ENCODE results near the gene GPX4. TPM values are rescaled to one million over a fixed set of nuclear protein-coding genes. Genes with fewer than 3 reads are reported as not detected.
A peak's percentile ranks its signal among the peaks of the same experiment; 100 is the strongest.

Gene GPX4
- total and polyA plus RNA-seq, 2 of the 13 experiments (the other 11 are each of a cell fraction or from before 2014, with no cell fraction given) = 535 to 613 TPM

DNA sequence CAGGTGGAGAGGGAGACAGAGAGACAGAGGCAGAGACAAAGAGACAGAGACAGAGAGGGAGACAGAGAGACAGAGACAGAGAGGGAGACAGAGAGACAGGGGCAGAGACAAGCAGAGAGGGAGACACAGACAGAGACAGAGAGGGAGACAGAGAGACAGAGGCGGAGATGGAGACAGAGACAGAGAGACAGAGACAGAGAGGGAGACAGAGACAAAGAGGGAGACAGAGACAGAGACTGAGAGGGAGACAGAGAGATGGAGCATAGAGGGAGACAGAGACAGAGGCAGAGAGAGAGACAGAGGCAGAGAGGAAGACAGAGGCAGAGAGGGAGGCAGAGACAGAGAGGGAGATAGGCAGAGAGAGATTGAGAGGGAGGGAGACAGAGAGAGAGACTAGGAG, 40.9 kb downstream of the GPX4 start:
- no peak for FAIRE-seq
- WGBS (ENCODE audit: low lambda C conversion rate) = 100% methylated on average over 1 of the region's 1 CpG
- CTCF ChIA-PET (ENCODE audit: low intra/inter-chr PET ratio, low total read pairs) = no interaction called here

DNA sequence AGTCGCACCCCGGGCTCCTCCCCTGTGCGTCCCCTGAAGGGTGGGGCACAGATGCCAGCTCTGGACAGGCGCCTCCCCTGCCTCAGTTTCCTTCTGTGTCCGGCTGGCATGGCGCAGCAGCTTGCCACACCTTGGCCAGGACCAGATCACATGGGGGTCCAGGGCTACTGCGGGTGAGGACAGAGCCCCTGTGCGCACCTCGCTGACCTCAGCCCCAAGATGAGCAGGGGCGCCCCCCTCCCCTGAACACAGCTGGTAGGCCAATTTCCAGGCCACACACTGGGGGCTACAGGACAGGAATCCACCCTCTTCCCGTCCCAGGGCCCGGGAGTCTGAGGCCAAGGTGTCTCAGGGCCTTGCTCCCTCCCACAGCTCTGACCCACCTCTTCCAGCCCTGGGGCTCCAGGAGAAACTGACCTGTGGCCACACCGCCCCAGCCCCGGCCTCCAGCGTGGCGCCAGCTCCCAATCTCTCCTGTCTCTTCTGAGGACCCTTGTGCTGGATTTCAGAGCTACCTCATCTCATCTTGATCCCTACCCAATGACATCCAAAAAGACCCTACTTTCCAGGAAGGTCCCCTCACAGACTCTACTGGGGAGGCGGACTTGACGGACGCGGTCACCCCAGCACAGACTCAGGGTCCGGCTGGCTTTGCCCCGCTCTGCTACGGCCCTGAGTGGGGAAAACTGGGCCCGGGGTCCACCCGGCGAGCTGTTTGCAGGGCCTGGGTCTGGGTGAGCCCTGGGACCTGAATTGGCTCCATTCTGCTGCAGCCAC, 42.0 kb downstream of the GPX4 start:
- Histone ChIP-seq H4K20me1 (ENCODE audit: insufficient read depth, low read length) (no peaks in the 10 kb centered on the region), H3K9ac (ENCODE audit: insufficient read depth, low read depth, low read length) (no peak overlapping the region), H2AFZ (ENCODE audit: low read length) (no peak overlapping the region), H3K27ac (ENCODE audit: extremely low read length, insufficient read depth, low read length) (no peak overlapping the region), H3K27me3 (ENCODE audit: control insufficient read depth in 1 of 2, insufficient read depth in 2 of 2, low read length in 2 of 2) (no peaks in the 10 kb centered on the region; a peak in 1 of 5 replicates), H3K9me3 (ENCODE audit: low read length) (no peaks in the 10 kb centered on the region), H3K4me2 (ENCODE audit: low read depth, low read length) (no peak overlapping the region), H3K36me3 (replicated peaks in 1 of 2; ENCODE audit: control insufficient read depth in 1 of 2, insufficient read depth in 2 of 2, low read length in 2 of 2) (peaks cover 11% of the 10 kb centered on the region in 2 experiments; a peak in 4 of 5 replicates), H3K79me2 (ENCODE audit: insufficient read depth, low read length) (no peaks in the 10 kb centered on the region), H3K4me1 (ENCODE audit: insufficient read depth, low read length) (no peaks in the 10 kb centered on the region), H3K4me3 (replicated peaks in 1 of 3; ENCODE audit: insufficient read depth in 1 of 3, low read depth in 2 of 3, low read length in 3 of 3) (no peak overlapping the region)
- intact Hi-C loops (cut with micrococcal nuclease; ENCODE audit: unreplicated experiment) (no loop called here), in situ Hi-C loops (cut with HindIII; ENCODE audit: extremely low pct_ligation_motif_present, low pct_unique_long_range_greater_than_20kb) (no loop called here)
- no peak for FAIRE-seq
- CTCF ChIA-PET (ENCODE audit: low intra/inter-chr PET ratio, low total read pairs) = no interaction called here
- TF ChIP-seq AGO2 (optimal IDR thresholded peaks at IDR 0.05; ENCODE audit: low read depth, low read length) = peak; percentile 16
- TF ChIP-seq, protein P1, sequence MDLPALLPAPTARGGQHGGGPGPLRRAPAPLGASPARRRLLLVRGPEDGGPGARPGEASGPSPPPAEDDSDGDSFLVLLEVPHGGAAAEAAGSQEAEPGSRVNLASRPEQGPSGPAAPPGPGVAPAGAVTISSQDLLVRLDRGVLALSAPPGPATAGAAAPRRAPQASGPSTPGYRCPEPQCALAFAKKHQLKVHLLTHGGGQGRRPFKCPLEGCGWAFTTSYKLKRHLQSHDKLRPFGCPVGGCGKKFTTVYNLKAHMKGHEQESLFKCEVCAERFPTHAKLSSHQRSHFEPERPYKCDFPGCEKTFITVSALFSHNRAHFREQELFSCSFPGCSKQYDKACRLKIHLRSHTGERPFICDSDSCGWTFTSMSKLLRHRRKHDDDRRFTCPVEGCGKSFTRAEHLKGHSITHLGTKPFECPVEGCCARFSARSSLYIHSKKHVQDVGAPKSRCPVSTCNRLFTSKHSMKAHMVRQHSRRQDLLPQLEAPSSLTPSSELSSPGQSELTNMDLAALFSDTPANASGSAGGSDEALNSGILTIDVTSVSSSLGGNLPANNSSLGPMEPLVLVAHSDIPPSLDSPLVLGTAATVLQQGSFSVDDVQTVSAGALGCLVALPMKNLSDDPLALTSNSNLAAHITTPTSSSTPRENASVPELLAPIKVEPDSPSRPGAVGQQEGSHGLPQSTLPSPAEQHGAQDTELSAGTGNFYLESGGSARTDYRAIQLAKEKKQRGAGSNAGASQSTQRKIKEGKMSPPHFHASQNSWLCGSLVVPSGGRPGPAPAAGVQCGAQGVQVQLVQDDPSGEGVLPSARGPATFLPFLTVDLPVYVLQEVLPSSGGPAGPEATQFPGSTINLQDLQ (CRISPR knock-in tag; IDR thresholded peaks at IDR 0.05) = no peak
- BruUV-seq (replicated peaks) = no TSS peak
- WGBS (ENCODE audit: low lambda C conversion rate) = 98% methylated on average over 14 of the region's 26 CpGs
- POLR2A ChIA-PET = no interaction called here
- DNase-seq (ENCODE audit: low spot score) = no peak
- ATAC-seq = no peak

More for the DNA sequence above, 40.9 kb downstream of the GPX4 start:
- in situ Hi-C loops (cut with HindIII; ENCODE audit: extremely low pct_ligation_motif_present, low pct_unique_long_range_greater_than_20kb) (no loop called here), intact Hi-C loops (cut with micrococcal nuclease; ENCODE audit: unreplicated experiment) (no loop called here)
- ATAC-seq = no peak
- TF ChIP-seq RAD51 (IDR thresholded peaks at IDR 0.05; ENCODE audit: borderline replicate concordance) (0 out of 2 replicates have a peak, but pooled peaks have one; percentile 2), ZNF512 (CRISPR knock-in tag; IDR thresholded peaks at IDR 0.05) (no peak)
- DNase-seq (ENCODE audit: low spot score) = no peak
- no peaks in the 10 kb centered on the region for H3K9me3 ChIP-seq (ENCODE audit: low read length)
- POLR2A ChIA-PET = no interaction called here
- no peaks in the 10 kb centered on the region for H3K79me2 ChIP-seq (ENCODE audit: insufficient read depth, low read length)
- no peak overlapping the region for H3K9ac ChIP-seq (ENCODE audit: insufficient read depth, low read depth, low read length)
- peaks cover 11% of the 10 kb centered on the region in 2 experiments; a peak in 4 of 5 replicates for H3K36me3 ChIP-seq (replicated peaks in 1 of 2; ENCODE audit: control insufficient read depth in 1 of 2, insufficient read depth in 2 of 2, low read length in 2 of 2)
- no peak overlapping the region for H2AFZ ChIP-seq (ENCODE audit: low read length)
- no TSS peak for BruUV-seq (replicated peaks)
- H3K4me3 ChIP-seq (replicated peaks in 1 of 3; ENCODE audit: insufficient read depth in 1 of 3, low read depth in 2 of 3, low read length in 3 of 3) = no peak overlapping the region
- no peaks in the 10 kb centered on the region; a peak in 1 of 5 replicates for H3K27me3 ChIP-seq (ENCODE audit: control insufficient read depth in 1 of 2, insufficient read depth in 2 of 2, low read length in 2 of 2)
- no peak overlapping the region for H3K4me2 ChIP-seq (ENCODE audit: low read depth, low read length)
- no peaks in the 10 kb centered on the region for H3K4me1 ChIP-seq (ENCODE audit: insufficient read depth, low read length)
- no peak overlapping the region for H3K27ac ChIP-seq (ENCODE audit: extremely low read length, insufficient read depth, low read length)
- no peaks in the 10 kb centered on the region for H4K20me1 ChIP-seq (ENCODE audit: insufficient read depth, low read length)
